Transverse colon (tissue), 4 donors: ENCODE results near the gene VPS8. TPM values are rescaled to one million over a fixed set of nuclear protein-coding genes. Genes with fewer than 3 reads are reported as not detected.

Source experiments
- DNase-seq: peaks from one replicate; pipeline ENCODE4 v3.0.0-alpha.2; 2019
- H3K27ac ChIP-seq, 4 donors: fragments of 200-600 bp; sonication (generic); 2 replicates each; pipeline ENCODE4 v1.5.1; 2016 to 2018; ENCODE audit warnings: inconsistent platforms in 4 of 4
- H3K27me3 ChIP-seq: fragments of 200-600 bp; sonication (generic); 2 replicates; pipeline ENCODE4 v1.5.1; 2017; ENCODE audit warnings: inconsistent platforms
- H3K36me3 ChIP-seq, 4 donors: fragments of 200-600 bp; sonication (generic); 2 replicates each; pipeline ENCODE4 v1.5.1; 2017 to 2019; ENCODE audit warnings: inconsistent platforms in 4 of 4
- H3K4me1 ChIP-seq, 4 donors: fragments of 200-600 bp; sonication (generic); 2 replicates each; pipeline ENCODE4 v1.5.1; 2017 to 2020; ENCODE audit warnings: inconsistent platforms in 4 of 4
- H3K4me3 ChIP-seq, 4 donors: fragments of 200-600 bp; sonication (generic); 1 replicate in 1 of 4; 2 replicates in 3 of 4; pipeline versions ENCODE4 v1.5.1 to v1.6.1; 2017 to 2019; ENCODE audit warnings: inconsistent platforms in 4 of 4
- H3K9me3 ChIP-seq, 2 donors: fragments of 200-600 bp; sonication (generic); 2 replicates each; pipeline ENCODE4 v1.5.1; 2017 to 2019; ENCODE audit warnings: inconsistent platforms in 2 of 2
- EP300 ChIP-seq: sonication (generic); formaldehyde crosslinking; IDR thresholded peaks from one replicate; pipeline ENCODE4 v1.6.1; 2017; ENCODE audit warnings: antibody characterized with exemption, low read depth
- POLR2A ChIP-seq: fragments of 450-650 bp; IDR thresholded peaks from one replicate; pipeline ENCODE4 v1.6.1; 2016; ENCODE audit warnings: antibody characterized with exemption, mild to moderate bottlenecking, moderate library complexity
- POLR2AphosphoS5 ChIP-seq, 3 donors: sonication (generic); formaldehyde crosslinking; IDR thresholded peaks; one replicate each; pipeline ENCODE4 v1.6.1; 2016; ENCODE audit warnings: antibody characterized with exemption in 3 of 3
- WGBS, 2 donors: methylation state at CpG; one replicate each; pipeline ENCODE4 v1.1.5; 2018; ENCODE audit warnings: low coverage in 1 of 2; 5-methylcytosine and 5-hydroxymethylcytosine counted together
- in situ Hi-C, 4 donors: fragments of 200-750 bp; cut with MboI; loops; one replicate each; pipeline versions ENCODE4 v1.15.0 to v1.15.1; 2017; ENCODE audit warnings: low sequenced_read_pairs in 3 of 4, low pct_ligation_motif_present in 1 of 4, low pct_unique_long_range_greater_than_20kb in 1 of 4
- intact Hi-C: fragments of 100-400 bp; cut with DNase I; formaldehyde crosslinking; loops from one replicate; pipeline ENCODE4 v1.15.1; 2023; ENCODE audit warnings: low total_unique reads
- total RNA-seq, 4 donors: library from RNA; depleted of rRNA; stranded (reverse); fragments of >200 nt; gene quantifications; one replicate each; pipeline ENCODE4 v1.1.0, GENCODE V29; 2016
- TF ChIP-seq, protein P1 (sequence below), 5 experiments: fragments of 200-600 bp in 3 of 5; fragments of 450-650 bp in 2 of 5; sonication (generic) in 3 of 5; IDR thresholded peaks; 1 replicate in 2 of 5; 2 replicates in 3 of 5; pipeline ENCODE4 v1.5.1; 2016 to 2017; ENCODE audit warnings: antibody characterized with exemption in 5 of 5, inconsistent platforms in 3 of 5, mild to moderate bottlenecking in 2 of 5, moderate library complexity in 1 of 5

VPS8 gene
- total RNA-seq, 4 donors from 2014 or later = 35.8 to 115 (median 70.3) TPM

DNA sequence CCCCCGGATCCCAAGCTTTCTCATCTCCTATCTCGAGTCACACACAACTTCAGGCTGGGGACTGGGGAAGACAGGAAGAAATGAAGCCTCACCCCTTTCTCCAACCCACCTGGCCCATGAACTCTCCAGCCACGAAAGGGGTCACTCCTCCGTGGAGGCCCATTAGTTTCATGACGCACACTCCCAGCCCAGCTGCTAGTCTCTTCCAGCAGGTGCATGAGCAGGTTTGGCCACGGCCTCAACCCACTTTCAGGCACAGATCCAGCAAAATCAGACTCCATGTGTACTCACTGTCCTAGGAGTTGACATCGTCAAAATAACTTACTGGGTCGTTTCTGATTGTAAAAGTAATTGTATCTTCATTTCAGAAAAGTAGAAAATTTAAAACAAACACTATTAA is 264.3 kb downstream of the VPS8 start:
- H3K4me3 ChIP-seq = no peak overlapping the region
- no peaks in the 10 kb centered on the region for H3K27me3 ChIP-seq
- no peak overlapping the region for H3K27ac ChIP-seq
- DNase-seq = no peak
- in situ Hi-C loops (no loop called here), intact Hi-C loops (no loop called here)
- no peaks in the 10 kb centered on the region for H3K36me3 ChIP-seq
- 56 to 66% methylated on average over 2 to 8 of the region's 8 CpGs for WGBS, 2 donors
- H3K9me3 ChIP-seq = no peaks in the 10 kb centered on the region
- TF ChIP-seq POLR2A = no peak
- no peak for TF ChIP-seq EP300
- TF ChIP-seq POLR2AphosphoS5 (IDR thresholded peaks at IDR 0.05) = no peak
- TF ChIP-seq, protein P1, sequence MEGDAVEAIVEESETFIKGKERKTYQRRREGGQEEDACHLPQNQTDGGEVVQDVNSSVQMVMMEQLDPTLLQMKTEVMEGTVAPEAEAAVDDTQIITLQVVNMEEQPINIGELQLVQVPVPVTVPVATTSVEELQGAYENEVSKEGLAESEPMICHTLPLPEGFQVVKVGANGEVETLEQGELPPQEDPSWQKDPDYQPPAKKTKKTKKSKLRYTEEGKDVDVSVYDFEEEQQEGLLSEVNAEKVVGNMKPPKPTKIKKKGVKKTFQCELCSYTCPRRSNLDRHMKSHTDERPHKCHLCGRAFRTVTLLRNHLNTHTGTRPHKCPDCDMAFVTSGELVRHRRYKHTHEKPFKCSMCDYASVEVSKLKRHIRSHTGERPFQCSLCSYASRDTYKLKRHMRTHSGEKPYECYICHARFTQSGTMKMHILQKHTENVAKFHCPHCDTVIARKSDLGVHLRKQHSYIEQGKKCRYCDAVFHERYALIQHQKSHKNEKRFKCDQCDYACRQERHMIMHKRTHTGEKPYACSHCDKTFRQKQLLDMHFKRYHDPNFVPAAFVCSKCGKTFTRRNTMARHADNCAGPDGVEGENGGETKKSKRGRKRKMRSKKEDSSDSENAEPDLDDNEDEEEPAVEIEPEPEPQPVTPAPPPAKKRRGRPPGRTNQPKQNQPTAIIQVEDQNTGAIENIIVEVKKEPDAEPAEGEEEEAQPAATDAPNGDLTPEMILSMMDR (IDR thresholded peaks at IDR 0.05) = no peak
- H3K4me1 ChIP-seq = peaks cover 0 to 10% (median 5%) of the 10 kb centered on the region in 4 donors

DNA sequence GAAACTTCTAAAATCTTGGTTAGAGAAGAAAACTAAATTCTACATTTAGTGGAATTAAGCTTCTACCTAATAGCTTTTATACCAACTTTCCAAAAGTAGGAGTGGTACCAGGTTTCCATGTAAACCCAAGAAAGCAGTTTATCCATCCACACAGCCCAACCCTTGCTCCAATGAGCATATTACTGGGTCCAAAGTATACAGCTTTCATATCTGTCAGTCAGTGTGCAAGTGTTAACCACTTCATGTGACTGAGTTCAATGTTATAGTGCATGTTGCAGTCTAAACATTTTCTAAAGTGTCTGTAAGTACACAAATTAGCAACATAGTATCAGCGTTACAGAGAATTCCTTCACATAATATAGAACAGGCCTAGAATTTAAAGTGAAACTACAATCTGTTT is 267.7 kb downstream of the VPS8 start:
- 25 to 61% methylated on average over 1 of the region's 1 CpG for WGBS, 2 donors
- TF ChIP-seq EP300 (no peak), POLR2A (no peak), POLR2AphosphoS5 (IDR thresholded peaks at IDR 0.05) (no peak)
- TF ChIP-seq, protein P1 (IDR thresholded peaks at IDR 0.05) = no peak
- Histone ChIP-seq H3K4me1 (peaks cover 2 to 10% (median 5%) of the 10 kb centered on the region in 4 donors), H3K27ac (peak overlapping the region in 2 of 4 donors; percentile 13 to 27), H3K27me3 (no peaks in the 10 kb centered on the region), H3K4me3 (no peak overlapping the region), H3K36me3 (peaks cover 0 to 9% (median 0%) of the 10 kb centered on the region in 4 donors), H3K9me3 (no peaks in the 10 kb centered on the region)
- in situ Hi-C loops = no loop called here
- no peak for DNase-seq
- intact Hi-C loops = no loop called here

DNA sequence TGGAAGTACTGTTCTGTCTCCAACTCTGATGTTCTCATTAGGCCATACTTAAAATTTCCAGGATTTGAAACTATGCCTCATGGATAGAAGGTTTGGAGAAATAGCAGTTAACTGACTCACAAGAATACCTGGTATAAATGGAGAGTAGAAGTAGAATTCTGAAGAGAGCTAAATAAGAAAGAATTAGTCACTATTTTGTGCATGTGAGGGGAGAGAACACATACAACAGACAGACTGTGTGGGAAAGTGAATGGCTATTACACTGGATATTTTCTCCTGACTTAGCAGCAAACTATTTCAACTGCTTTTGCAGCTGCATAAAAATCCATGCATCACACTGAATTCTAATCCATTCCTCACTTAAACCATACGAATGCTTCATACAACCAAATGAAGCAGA is 269.6 kb downstream of the VPS8 start:
- Histone ChIP-seq H3K27me3 (no peaks in the 10 kb centered on the region), H3K4me1 (peaks cover 2 to 10% (median 5%) of the 10 kb centered on the region in 4 donors), H3K4me3 (no peak overlapping the region), H3K27ac (no peak overlapping the region), H3K9me3 (no peaks in the 10 kb centered on the region), H3K36me3 (peaks cover 0 to 9% (median 0%) of the 10 kb centered on the region in 4 donors)
- WGBS, 2 donors = 67 to 92% methylated on average over 1 of the region's 1 CpG
- no peak for DNase-seq
- in situ Hi-C loops = no loop called here
- intact Hi-C loops = no loop called here
- TF ChIP-seq POLR2A (no peak), EP300 (no peak), POLR2AphosphoS5 (IDR thresholded peaks at IDR 0.05) (no peak)
- TF ChIP-seq, protein P1 (IDR thresholded peaks at IDR 0.05) = no peak

DNA sequence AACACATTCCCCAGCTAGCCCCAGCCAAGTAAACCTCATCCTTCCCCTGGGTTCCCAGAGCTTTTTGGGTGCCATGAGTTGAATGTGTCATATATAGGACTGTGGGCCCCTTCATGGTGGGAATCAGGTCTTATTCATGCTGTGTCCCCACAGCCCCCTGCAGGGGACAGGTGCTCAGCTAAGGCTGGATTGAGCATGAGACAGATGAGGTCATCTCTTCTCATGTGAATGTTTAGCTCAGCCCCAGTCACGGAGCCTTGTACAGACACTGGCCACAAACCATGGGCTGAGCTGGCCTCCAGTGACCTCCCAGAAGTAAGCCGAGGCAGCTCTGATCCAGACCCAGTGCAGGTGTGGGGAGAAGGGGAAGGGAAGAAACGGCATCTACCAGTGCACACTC is 270.2 kb downstream of the VPS8 start:
- no peak overlapping the region for H3K27ac ChIP-seq
- no peak overlapping the region for H3K4me3 ChIP-seq
- in situ Hi-C loops = no loop called here
- DNase-seq = no peak
- TF ChIP-seq, protein P1 (IDR thresholded peaks at IDR 0.05) = no peak
- TF ChIP-seq POLR2AphosphoS5 (IDR thresholded peaks at IDR 0.05) = no peak
- WGBS, 2 donors = 85% methylated on average over 3 of the region's 3 CpGs; no CpG with 5 or more reads in 1 of the 2 donors
- no peaks in the 10 kb centered on the region for H3K27me3 ChIP-seq
- no peaks in the 10 kb centered on the region for H3K9me3 ChIP-seq
- peaks cover 0 to 9% (median 0%) of the 10 kb centered on the region in 4 donors for H3K36me3 ChIP-seq
- intact Hi-C loops = no loop called here
- H3K4me1 ChIP-seq = peaks cover 2 to 10% (median 5%) of the 10 kb centered on the region in 4 donors
